Right forelimb (tissue), 1 donor: ENCODE results near the gene MGLL.

Experiments
- DNase-seq: peaks from one replicate; pipeline ENCODE4 v3.0.0-alpha.2; 2018

MGLL gene

DNA sequence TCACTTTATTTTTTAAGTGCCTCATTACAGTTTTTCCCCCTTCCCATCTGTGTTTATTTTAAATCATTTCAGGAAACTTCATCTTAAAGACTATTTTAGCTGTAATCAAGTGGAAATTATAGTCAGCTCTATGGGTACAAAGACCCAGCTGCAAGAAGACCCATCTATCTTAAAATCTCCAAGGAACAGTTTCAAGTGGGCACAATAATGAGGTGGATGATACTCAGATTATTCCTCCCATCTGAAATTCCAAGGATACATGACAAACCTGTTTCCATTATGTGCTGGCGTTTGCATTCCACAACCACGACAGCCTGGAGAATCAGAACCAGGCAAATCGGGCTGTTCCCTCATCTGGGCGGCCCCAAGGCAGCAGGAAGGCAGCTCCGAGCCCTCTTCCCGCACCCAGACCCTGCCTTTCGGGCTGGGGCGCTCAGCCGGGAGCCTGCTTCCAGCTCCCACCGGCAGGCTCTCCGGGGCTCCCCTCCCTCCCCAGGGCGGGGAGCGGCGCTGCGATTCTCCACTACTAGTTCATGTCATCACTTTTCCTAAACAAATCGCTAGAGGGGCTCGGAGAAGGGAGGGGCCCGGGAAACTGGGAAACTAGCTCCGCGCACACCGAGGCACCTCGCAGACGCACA is at the start of gene MGLL:
Gene MGLL (minus strand): TSS at position 475 of the 641 bp plus-strand sequence. CDS start 197 bp downstream, at position 278.
- no peak for DNase-seq

DNA sequence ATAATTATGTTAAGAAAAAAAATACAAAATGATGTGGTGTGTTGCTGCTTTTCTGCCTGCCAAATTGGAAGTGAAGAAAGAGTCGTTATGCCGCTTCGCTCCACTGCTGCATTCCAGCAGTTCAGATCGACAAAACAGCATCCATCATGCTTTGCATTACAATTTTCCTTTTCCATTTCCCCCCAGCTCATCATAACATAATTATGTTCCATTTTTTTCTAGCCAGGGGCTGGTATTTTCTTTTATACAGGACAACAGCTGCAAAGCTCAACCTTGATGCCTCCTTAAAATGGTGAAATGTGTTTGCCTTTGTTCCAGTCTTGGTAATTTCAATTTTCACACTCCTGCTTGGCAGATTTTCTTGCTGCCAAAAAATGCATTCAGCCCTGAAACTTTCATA is 47.8 kb upstream of the MGLL start:
- no peak for DNase-seq

DNA sequence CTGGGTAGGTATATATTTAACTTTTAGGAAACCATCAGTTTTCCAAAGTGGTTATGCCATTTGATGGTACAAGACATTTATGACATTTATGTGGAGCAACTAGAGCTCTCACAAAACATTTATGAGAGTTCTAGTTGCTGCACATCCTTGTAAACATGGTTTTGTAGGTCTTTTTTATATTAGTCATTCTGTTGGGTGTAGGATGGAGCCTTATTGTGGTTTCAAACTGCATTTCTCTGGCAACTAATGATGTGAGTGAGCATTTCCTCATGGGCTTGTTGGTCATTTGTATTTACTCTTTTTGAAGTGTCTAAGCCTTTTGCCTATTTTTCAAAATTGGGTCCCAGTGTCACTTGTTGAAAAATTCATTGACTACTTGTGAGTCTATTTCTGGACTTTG is 45.7 kb upstream of the MGLL start:
- DNase-seq, result no peak

DNA sequence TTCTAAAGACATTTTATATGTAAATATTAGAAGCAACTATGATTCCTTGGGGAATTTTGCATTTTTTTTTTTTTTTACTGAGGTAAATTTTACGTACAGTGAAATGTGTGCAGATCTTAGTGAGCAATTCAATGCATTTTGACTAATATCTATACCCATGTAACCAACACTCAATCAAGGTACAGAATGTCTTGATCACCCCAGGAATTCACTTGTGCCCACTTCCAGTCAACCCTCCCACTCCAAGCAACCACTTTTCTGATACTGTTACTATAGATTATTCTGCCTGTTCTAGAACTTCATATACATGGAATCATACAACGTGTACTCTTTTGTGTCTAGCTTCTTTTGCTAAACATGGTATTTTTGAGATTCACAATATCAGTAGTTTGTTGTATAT is 45.1 kb upstream of the MGLL start:
- no peak for DNase-seq

DNA sequence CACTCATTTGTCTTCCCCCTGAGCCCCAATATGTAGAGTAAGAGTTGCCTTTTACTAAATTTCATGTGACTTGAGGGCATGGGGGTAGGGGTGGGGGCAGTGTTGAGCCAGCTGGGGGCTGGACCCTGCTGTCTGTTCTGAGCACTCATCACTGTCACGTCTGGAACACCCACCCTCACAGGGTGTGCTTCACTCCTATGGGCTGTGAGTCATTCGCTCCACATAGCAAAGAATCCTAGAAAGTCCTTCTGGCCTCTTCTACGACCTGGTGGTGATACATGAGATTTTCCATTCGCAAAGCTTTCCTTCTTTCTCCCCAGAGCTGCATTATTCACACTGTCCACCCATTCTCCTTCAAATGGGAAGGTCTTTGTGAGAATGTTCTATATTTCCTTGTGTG is 43.6 kb upstream of the MGLL start:
- DNase-seq, result no peak

DNA sequence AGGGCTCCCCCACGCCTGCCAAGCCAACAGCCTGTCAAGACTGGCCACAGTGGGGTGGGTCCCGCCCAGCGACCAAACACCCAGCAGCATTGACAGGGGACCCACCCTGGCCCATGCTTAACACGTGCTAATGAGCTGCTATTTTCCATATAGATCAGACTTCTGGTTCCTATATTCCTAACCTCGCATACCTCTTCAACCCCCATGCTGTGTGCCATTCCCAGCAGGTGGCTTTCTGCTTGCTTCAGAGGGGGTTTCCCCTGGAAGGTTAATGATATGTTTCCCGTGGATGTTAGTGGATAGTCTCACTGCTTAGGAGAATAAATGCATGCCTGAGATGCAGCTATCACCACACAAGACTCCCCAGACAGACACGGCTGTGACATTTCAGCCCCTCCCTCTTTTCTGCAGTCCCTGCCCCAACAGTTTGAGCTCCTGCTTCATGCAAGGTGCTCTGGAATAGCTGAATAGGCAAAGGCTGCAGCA is 37.9 kb upstream of the MGLL start:
- DNase-seq, result no peak

DNA sequence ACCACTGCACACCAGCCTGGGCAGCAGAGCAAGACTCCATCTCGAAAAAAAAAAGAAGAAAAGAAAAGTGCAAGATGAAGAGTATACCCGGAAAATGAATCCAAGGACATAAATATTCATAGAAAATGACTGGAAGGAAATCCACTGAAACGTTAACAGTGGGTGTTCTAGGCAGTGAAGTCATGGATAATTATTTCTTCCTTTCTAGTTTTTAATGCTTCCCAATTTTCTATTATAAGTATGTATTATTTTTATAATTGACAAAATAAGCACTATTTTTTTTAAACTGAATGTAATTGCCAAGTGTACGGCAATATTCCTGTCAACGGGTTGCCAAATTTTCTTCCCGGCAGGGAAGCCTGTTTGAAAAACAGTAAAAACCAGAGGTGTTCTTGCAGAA is 37.4 kb upstream of the MGLL start:
- no peak for DNase-seq

DNA sequence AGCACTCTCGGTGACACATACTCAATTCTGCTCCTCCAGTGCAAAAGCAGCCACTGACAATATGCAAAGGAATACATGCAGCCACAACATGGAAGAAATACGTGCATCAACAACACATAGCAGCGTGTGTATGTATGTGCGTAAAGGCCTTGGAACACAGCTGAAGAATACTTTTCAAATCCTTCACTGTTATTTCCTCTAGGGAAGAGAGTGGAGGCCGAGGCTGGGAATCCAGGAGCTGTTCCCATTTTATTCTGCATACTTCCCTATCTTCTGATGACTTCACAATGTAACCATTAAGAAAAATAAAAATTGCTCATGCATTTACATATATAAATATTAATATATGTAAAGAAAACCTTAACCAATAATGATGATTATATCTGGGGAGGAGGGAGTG is 36.6 kb upstream of the MGLL start:
- DNase-seq, result no peak

DNA sequence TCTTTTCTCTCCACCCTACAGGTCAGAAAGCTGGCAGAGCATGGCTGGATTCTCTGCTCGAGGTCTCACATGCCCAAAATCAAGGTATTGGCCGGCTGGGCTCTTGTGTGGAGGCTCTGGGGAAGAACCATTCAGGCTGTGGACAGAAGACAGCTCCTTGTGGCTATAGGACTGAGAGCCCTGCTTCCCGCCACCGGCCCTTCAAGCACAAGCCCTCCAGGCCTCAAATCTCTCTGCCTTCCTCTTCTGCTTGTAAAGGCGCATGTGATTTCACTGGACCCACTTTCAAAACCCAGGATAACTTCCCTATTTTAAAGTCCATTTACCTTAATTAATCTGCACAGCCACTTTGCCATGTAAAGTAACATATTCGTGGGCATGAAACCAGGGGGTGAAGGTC is 36.2 kb upstream of the MGLL start:
- no peak for DNase-seq

DNA sequence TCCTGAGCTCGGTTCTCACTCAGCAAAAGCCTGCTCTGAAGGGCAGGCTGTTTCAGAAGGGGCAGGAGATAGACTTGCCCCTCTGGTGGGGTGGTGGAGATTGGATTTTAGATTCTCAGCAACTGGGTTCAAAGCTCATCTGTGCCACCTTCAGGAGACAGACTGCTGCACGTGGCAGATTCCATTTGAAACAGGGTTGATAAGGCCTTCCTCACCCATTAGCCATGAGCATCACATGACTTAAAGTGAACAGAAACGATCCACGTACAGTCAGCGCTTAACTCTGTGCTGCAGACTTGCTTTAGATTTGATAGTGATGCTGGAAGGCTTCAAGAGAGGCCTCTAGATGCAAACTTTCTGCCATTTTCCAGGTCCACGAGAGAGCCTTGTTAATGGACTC is 35.0 kb upstream of the MGLL start:
- no peak for DNase-seq

DNA sequence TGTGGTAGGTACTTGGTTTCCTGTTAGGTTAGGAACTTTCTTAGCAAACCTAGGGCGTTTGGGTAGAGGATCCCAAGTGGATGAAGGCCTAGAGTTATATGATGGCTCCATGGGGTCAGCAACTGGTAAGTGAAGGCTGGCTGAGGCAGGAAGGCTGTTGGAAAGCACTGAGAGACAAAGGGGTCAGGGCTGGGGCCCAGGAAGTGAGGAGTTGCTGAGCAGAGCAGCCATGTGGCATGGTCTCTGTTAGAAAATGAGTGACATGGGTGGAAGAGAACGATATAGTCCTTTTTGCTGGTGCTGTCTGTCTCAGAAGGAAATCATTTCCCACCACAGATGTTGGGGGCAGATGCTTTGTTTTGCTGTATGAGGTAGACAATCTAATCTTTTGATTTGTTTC is 34.5 kb upstream of the MGLL start:
- no peak for DNase-seq

DNA sequence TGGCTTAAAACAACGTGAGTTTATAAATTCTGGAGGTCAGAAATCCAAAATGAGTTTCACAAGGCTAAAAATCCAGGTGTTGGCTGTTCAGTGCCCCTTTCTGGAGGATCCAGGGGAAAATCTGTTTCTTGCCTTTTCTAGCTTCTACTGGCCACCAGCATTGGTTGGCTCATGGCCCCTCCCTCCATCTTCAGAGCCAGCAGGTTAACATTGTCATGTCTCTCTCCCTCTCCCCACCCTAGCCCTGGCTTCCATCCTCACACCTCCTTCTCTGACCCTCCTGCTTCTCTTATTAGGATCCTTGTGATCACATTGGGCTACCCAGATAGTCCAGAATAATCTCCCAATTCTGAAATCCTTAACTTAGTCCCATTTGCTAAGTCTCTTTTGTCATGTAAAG is 32.9 kb upstream of the MGLL start:
- DNase-seq, result no peak

DNA sequence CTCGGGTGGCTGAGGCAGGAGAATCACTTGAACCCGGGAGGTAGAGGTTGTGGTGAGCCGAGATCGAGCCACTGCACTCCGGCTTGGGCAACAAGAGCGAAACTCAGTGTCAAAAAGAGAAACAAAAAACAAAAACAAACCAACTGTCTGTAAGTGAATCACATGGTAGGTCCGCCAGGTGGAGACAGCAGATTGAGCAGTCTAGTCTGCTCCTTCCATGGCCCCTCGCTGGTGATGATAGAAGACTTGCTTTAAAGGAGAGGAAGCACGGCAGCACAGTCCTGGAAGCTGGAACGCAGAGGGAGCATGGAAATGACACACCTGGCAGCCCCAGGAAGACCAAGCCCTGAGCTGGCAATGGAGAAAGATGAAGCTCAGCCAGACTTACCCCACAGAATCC is 31.4 kb upstream of the MGLL start:
- no peak for DNase-seq

DNA sequence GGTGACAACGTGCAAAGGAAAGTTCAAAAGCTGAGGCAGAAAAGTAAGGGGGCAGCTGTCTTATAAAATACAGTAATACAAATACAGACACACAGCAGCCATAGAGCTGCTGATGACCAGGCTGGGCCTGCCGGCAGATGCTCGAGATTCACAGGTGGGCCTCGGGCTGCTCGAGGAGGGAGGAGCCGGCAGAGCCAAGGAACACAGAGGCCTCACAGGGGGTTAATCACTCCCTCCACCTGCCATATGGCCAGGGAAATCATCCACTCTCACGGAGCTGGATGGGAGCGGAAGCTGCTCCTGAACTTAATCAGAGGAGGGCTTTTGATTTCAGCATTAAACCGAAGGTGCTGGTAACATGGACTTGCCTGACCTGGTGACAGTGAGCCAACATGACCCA is 29.6 kb upstream of the MGLL start:
- no peak for DNase-seq

DNA sequence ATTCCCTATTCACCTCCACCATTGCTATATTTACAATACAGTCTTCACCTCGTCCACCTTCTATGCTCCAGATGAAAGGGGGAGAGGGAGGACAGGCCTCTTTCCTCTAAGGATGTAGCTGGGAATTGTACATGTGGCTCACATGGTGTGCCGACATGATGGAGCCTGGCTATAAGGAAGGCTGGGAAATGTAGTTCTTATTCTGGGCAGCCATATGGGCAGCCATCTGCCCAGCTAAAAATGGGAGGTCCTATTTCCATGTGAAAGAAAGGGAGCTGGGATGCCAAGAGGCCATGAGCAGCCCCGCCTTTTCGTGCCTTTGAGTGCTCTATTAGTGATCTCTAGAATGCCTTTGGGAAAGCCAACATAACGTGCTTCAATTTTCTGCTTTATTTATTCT is 27.1 kb upstream of the MGLL start:
- no peak for DNase-seq

DNA sequence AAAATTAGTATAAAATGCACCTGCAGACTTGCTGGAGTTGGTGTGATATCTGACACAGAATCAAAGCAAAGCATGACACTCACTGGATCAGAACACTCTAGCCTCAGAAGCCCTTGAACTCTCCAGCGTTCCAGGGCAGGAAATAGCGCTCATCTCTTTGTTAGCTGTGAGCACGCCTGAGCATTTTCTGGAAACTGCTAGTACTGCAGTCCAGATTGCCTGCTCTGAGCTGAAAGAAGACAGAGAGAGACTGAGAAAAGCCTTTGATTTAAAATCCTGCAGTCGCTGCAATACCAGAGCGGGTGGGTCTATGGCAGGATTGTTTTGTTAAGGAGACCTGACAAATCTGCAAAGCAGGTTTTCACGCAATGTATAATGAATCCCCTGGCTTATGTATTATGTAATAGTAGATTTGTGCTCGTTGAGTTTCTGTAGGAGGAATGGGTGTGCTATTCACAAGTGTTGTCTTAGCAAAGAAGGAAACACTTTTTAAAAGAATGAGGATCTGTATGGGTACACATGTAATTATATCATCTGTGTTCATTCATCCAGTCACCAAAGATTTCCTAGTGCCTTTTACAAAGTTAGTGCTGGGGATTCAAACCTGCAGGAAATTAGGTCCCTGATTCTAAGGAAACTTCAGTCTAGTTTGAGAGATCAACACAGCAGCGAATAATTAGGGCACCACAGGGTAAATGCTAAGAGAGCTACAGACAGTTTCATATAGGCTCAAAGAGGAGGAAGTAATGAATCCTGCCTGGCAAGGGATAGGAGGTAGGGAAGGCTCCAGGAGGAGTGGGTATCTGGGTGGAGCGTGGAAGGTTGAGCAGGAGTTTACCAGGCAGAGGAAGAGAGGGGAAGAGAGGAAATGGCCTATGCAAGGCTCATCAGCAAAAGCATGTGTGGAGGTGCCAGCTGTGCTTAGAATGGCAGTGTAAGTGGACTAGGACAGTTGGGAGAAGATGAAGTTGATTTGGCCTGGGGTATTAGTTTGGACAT is 26.1 kb upstream of the MGLL start:
- no peak for DNase-seq

DNA sequence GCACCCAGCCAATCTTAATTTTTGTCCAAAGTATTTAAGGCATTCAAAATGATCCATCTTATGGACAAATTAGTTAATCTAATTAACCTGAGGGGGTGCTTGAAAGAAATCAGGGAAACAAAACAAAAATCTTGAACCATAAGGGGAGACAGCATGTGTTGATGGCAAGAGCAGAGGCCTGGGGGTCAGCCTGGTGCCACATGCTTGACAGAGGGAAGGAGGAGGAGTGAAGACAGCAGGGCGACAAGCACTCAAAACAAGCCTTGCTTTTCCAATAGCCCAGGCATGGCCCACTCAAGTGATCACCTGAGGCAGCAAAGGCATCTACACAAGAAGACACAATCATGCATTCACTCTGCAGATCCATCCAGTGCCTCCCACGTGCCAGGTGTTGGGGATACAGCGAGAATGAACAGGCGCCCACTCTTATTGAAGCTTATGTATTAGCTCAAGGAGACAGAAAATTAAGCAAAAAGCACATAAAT is 25.0 kb upstream of the MGLL start:
- DNase-seq, result no peak

DNA sequence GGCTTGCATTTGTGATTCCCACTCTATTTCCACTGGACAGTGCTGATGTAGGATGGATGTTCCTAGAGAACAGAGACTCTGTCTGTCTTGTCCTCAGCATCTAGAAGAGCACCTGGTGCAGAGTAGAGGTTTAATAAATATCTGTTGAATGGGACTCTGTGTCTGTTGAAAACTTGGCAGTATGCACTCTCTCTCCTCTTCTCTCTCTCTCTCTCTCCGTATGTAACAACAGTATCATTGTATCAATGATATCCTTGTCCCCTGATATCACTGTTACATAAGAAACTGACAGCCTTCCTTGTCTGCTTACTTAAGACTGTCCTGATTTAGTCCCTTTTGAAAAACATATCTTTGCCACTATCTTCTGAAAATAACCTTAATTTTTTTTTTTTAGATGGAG is 24.3 kb upstream of the MGLL start:
- no peak for DNase-seq

DNA sequence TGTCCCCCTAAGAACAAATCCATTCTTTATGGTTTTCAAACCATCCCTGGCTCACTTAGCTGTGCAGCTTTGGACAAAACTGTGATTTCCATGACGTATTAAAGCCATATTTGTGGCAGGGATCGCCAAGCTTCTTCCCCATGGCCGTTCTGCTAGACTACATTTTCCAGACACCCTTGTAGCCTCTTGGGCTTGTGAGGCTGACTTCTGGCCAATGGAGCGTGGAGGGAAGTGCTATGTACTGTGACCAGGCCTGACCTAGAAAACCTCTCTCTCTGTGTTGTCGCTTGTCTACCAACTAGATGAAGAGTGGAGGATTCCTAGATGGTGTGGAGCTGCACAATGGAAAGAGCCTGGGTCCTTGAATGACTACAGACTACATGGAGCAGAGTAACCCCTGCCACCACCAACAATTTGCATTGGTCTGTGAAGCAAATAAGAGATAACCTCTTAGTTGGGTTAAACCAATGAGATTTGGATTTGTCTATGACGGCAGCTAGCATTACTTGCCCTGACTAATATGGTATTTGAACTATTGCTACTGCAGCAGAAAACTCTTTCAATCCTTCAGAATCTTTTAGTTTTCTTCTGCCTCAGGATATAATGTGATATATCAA is 22.1 kb upstream of the MGLL start:
- no peak for DNase-seq

DNA sequence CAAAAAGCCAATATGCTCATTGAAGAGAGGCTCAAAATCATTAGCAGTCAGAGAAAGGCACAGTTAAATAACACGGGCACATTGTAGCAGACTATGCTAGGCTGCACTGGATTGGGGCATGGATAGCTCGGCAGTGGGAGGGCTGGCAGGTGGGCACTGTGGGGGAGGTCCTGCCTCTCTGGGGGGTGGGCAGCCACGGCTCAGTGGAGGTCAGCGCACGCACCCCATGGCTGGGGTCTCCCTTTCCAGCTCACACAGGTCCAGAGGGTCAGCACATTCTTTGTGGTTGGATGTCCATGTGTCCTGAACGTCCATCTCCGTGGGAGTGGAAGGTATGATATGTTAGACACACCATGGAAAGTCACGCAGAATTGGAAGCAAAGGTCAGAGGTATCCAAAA is 18.4 kb upstream of the MGLL start:
- no peak for DNase-seq

DNA sequence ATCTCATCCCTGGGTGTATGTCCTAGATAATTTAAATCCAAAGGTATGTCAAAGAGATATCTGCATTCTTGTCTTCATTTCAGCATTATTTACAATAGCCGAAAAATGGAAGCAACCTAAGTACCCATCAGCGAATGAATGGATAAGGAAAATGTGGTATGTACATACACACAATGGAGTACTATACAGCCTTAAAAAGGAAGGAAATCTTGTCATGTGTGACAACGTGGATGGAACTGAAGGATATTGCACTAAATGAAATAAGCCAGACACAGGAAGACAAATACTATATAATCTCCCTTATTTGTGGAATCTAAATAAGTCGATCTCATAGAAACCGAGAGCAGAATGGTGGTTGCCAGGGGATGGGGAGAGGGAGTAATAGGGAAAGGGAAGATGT is 16.8 kb upstream of the MGLL start:
- DNase-seq, result no peak

DNA sequence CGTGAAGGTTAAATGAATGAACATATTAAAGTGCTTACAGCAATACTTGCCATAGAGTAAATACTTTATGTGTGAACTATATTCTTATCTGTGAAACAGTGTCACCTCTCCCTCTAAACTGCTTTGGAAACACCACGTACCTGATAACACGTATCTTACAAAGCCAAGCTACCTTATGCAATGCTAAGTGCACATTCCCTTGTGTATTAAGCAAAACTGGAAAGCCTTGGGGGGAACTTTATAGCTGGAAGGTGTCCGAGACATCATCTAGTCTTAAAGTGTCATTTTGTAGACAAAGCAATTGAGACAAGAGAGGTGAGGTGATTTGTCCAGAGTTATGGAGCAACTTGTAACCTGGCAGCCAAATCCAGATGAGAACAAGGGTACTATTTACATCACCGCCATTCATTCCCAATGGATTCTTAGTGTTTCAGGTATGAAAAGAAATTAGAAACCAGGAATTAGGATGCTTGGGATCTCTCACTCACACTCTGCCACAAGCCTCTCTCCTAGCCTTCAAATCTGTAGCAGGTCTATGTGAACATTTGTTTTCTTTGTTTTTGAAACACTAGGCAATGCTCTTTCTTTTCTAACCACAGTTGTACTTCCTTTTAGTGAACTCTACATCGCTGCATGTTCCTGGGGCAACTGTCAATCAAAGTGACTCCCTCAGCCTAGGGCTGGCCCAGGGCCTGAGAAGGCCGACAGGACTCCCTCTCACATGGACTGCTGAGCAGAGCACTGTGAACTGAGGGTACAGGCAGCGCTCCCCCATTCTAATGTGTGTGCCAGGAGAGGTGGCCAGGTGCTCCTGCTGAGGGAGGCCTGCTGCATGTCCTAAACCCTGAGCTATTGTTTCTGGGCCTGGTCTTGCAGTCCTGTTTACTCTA is 13.9 kb upstream of the MGLL start:
- DNase-seq, result no peak

DNA sequence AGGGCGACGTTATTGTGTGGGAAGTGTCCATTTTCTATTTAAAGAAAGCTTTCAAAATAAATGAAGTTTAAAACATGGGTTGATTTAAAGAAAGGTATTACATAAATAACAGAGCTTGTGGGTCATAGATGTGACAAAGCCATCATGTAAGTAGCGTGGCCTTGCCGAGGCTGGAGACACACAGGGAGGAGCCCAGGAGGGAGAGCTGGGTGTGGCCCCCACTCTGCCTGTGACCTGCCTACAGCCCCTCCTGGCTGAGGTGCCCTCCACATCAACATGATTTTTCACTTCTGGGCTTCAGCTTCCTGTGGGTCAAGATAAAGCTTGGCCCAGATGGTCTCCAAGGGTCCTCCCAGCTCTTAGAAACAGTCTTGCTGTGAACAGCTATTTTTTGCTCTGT is 12.5 kb upstream of the MGLL start:
- no peak for DNase-seq
